HCT116 (cell line): ENCODE measurements around the gene ACVRL1.

Experiments used
- ATF3 ChIP-seq: IDR thresholded peaks from 2 replicates; pipeline ENCODE4 v1.6.1; 2012
- CTCF ChIP-seq, 3 experiments: fragments of 200-600 bp in 1 of 3; sonication (generic) in 1 of 3; IDR thresholded peaks in 2 of 3; conservative IDR thresholded peaks in 1 of 3; 2 replicates each; pipeline ENCODE4 v1.5.1; 2012 to 2017; ENCODE audit warnings: low read depth in 2 of 3, low read length in 2 of 3, antibody characterized with exemption in 1 of 3, borderline replicate concordance in 1 of 3, control low read depth in 1 of 3, mild to moderate bottlenecking in 1 of 3, mixed read lengths in 1 of 3, mixed run types in 1 of 3, moderate library complexity in 1 of 3; ENCODE audit not compliant: insufficient read depth in 1 of 3
- EZH2 ChIP-seq: fragments of 200-600 bp; sonication (generic); IDR thresholded peaks from 2 replicates; pipeline ENCODE4 v1.6.1; 2017; ENCODE audit warnings: antibody characterized with exemption, mixed run types
- EZH2phosphoT487 ChIP-seq: fragments of 200-600 bp; IDR thresholded peaks from 2 replicates; pipeline ENCODE4 v1.6.1; 2018; ENCODE audit warnings: antibody characterized with exemption, borderline replicate concordance
- FOSL1 ChIP-seq: IDR thresholded peaks from 2 replicates; pipeline ENCODE4 v1.6.1; 2012; ENCODE audit warnings: low read depth
- JUND ChIP-seq: IDR thresholded peaks from 2 replicates; pipeline ENCODE4 v1.6.1; 2012
- POLR2AphosphoS5 ChIP-seq: IDR thresholded peaks from 2 replicates; pipeline ENCODE4 v1.6.1; 2011; ENCODE audit warnings: mild to moderate bottlenecking, low read depth, low read length, moderate library complexity
- TCF7L2 ChIP-seq: IDR thresholded peaks from 2 replicates; pipeline ENCODE4 v1.7.0; 2011; ENCODE audit warnings: borderline replicate concordance, inconsistent platforms; ENCODE audit not compliant: insufficient read depth, insufficient read length; ENCODE audit errors: extremely low read depth

- no peak for TF ChIP-seq EZH2phosphoT487
- TF ChIP-seq POLR2AphosphoS5 = no peak
- no peak for TF ChIP-seq TCF7L2
- TF ChIP-seq CTCF (IDR thresholded peaks at IDR 0.05 in 2 of 3, conservative IDR thresholded peaks at IDR 0.05 in 1 of 3; ENCODE audit: borderline replicate concordance in 1 of 3, insufficient read depth in 1 of 3, low read depth in 2 of 3, low read length in 2 of 3) = no peak
- TF ChIP-seq EZH2 = no peak
- TF ChIP-seq FOSL1 = no peak
- TF ChIP-seq ATF3 = no peak
- TF ChIP-seq JUND = no peak
Observed at GRCh38 chr12:51920046-51920445, 12.7 kb downstream of the ACVRL1 start.
